CD4-positive, alpha-beta T cell (primary cell): Measurements from ENCODE around the gene DGUOK. TPM values are rescaled to one million over a fixed set of nuclear protein-coding genes. Genes with fewer than 3 reads are reported as not detected.
A peak's percentile ranks its signal among the peaks of the same experiment; 100 is the strongest.

Experiments
- ATAC-seq: fragments of 200-7000 bp; cut with Tn5 transposase; one replicate; pipeline ENCODE4 v1.10.0; 2022; ENCODE audit warnings: mild to moderate bottlenecking; ENCODE audit not compliant: poor library complexity
- CTCF ChIA-PET: fragments of 350-600 bp; sonication (Branson Sonifier 250); formaldehyde crosslinking; loops from one replicate; lab custom pipeline; 2021; ENCODE audit warnings: antibody characterized with exemption, inconsistent platforms; lab: Charles Lee
- POLR2A ChIA-PET: fragments of 350-600 bp; sonication (Branson Sonifier 250); formaldehyde crosslinking; loops from one replicate; lab custom pipeline; 2021; ENCODE audit warnings: antibody characterized with exemption, inconsistent platforms; lab: Charles Lee
- DNase-seq, 14 experiments: peaks; one replicate each; pipeline ENCODE4 v3.0.0-alpha.2; 2013 to 2020; ENCODE audit warnings: mixed read lengths in 2 of 14
- H3K27ac ChIP-seq, 2 donors: one replicate each; pipeline versions ENCODE4 v1.5.1 to v1.7.0; 2013; ENCODE audit warnings: low read length in 2 of 2, low read depth in 1 of 2, mild to moderate bottlenecking in 1 of 2
- H3K27me3 ChIP-seq, 2 experiments: 1 replicate in 1 of 2; 2 replicates in 1 of 2; pipeline versions ENCODE4 v1.6.1 to v1.7.0; 2013; ENCODE audit warnings: low read length in 2 of 2, control low read depth in 1 of 2, mild to moderate bottlenecking in 1 of 2, moderate library complexity in 1 of 2; ENCODE audit not compliant: insufficient read depth in 2 of 2, control insufficient read depth in 1 of 2
- H3K36me3 ChIP-seq: one replicate; pipeline ENCODE4 v1.6.1; 2013; ENCODE audit warnings: low read length, control low read depth; ENCODE audit not compliant: insufficient read depth
- H3K4me1 ChIP-seq: one replicate; pipeline ENCODE4 v1.6.1; 2013; ENCODE audit warnings: low read length, control low read depth; ENCODE audit not compliant: insufficient read depth
- H3K4me3 ChIP-seq: one replicate; pipeline ENCODE4 v1.5.1; 2013; ENCODE audit warnings: mild to moderate bottlenecking, low read length, moderate library complexity
- H3K9me3 ChIP-seq, 2 experiments: 1 replicate in 1 of 2; 2 replicates in 1 of 2; pipeline versions ENCODE4 v1.6.1 to v1.7.0; 2013; ENCODE audit warnings: low read length in 2 of 2, mild to moderate bottlenecking in 2 of 2, control low read depth in 1 of 2, moderate library complexity in 1 of 2; ENCODE audit not compliant: control insufficient read depth in 1 of 2, insufficient read depth in 1 of 2
- H3K27ac Mint-ChIP-seq: one replicate; pipeline ENCODE4 v1.8.0; 2020; ENCODE audit warnings: mixed read lengths
- H3K27me3 Mint-ChIP-seq: one replicate; pipeline ENCODE4 v1.8.0; 2021; ENCODE audit warnings: mixed read lengths
- H3K36me3 Mint-ChIP-seq: one replicate; pipeline ENCODE4 v1.8.0; 2021; ENCODE audit warnings: low read depth, mixed read lengths
- H3K4me1 Mint-ChIP-seq: one replicate; pipeline ENCODE4 v1.8.0; 2021; ENCODE audit warnings: low read depth, mixed read lengths
- H3K4me3 Mint-ChIP-seq: one replicate; pipeline ENCODE4 v1.8.0; 2020; ENCODE audit warnings: mild to moderate bottlenecking, mixed read lengths
- H3K9me3 Mint-ChIP-seq: one replicate; pipeline ENCODE4 v1.8.0; 2020; ENCODE audit warnings: mixed read lengths
- CTCF ChIP-seq: fragments of 200-600 bp; IDR thresholded peaks from one replicate; pipeline ENCODE4 v1.8.0; 2022; ENCODE audit warnings: antibody characterized with exemption, mild to moderate bottlenecking
- intact Hi-C, 2 experiments: fragments of 100-400 bp; cut with DNase I in 1 of 2; cut with micrococcal nuclease in 1 of 2; formaldehyde crosslinking; loops; one replicate each; pipeline versions ENCODE4 v1.15.1 to v1.9.0; 2023 to 2025; cut with DNase I, micrococcal nuclease
- total RNA-seq, 174 experiments: library from RNA in 2 of 174; stranded (reverse) in 2 of 174; gene quantifications; one replicate each; pipeline ENCODE4 v1.2.3 and lab custom pipeline; 2021 to 2026

DGUOK gene
- total RNA-seq, 2 experiments from 2014 or later = 30.5 to 32.0 TPM

GRCh38 chr2:73935641-73936040 is 9.0 kb downstream of the DGUOK start:
- Mint-ChIP-seq H3K27me3 (no peaks in the 10 kb centered on the region), H3K27ac (peak overlapping the region; percentile 77), H3K36me3 (peaks cover 82% of the 10 kb centered on the region), H3K9me3 (no peaks in the 10 kb centered on the region), H3K4me3 (no peak overlapping the region), H3K4me1 (peaks cover 91% of the 10 kb centered on the region)
- H3K27me3 ChIP-seq = no peaks in the 10 kb centered on the region
- POLR2A ChIA-PET = interaction anchor here (1.1 to 3.9 kb wide), 3 partner anchors 8 to 35 kb away, joined by 3 to 22 read pairs (median 4); partner anchors contain the start of gene DGUOK
- CTCF ChIA-PET = interaction anchor here (1.2 kb wide), 1 partner anchor 28 kb away, joined by 3 read pairs; no protein-coding TSS in a partner anchor
- TF ChIP-seq CTCF = no peak
- no peaks in the 10 kb centered on the region for H3K9me3 ChIP-seq
- peaks cover 38% of the 10 kb centered on the region for H3K4me1 ChIP-seq
- peaks cover 48% of the 10 kb centered on the region for H3K36me3 ChIP-seq
- no peak for ATAC-seq
- no peak overlapping the region for H3K4me3 ChIP-seq
- intact Hi-C loops = no loop called here
- no peak for DNase-seq
- H3K27ac ChIP-seq = no peak overlapping the region

GRCh38 chr2:73937103-73937885 is 10.6 kb downstream of the DGUOK start:
- no peak overlapping the region for H3K4me3 Mint-ChIP-seq
- DNase-seq = no peak
- no peak for ATAC-seq
- intact Hi-C loops = no loop called here
- peaks cover 86% of the 10 kb centered on the region for H3K4me1 Mint-ChIP-seq
- H3K36me3 Mint-ChIP-seq = peaks cover 84% of the 10 kb centered on the region
- Histone ChIP-seq H3K27me3 (no peaks in the 10 kb centered on the region), H3K36me3 (peaks cover 49% of the 10 kb centered on the region), H3K4me3 (no peak overlapping the region), H3K27ac (no peak overlapping the region), H3K9me3 (no peaks in the 10 kb centered on the region), H3K4me1 (peaks cover 22% of the 10 kb centered on the region)
- TF ChIP-seq CTCF = no peak
- peak overlapping the region; percentile 77 for H3K27ac Mint-ChIP-seq
- H3K27me3 Mint-ChIP-seq = no peaks in the 10 kb centered on the region
- H3K9me3 Mint-ChIP-seq = no peaks in the 10 kb centered on the region
- ChIA-PET CTCF (interaction anchor here (0.8 to 1.1 kb wide), 2 partner anchors 29 to 65 kb away, joined by 3 read pairs; no protein-coding TSS in a partner anchor), POLR2A (interaction anchor here (0.6 to 3.9 kb wide), 2 partner anchors 10 to 127 kb away, joined by 4 to 22 read pairs; partner anchors contain the start of gene DGUOK)

DNA sequence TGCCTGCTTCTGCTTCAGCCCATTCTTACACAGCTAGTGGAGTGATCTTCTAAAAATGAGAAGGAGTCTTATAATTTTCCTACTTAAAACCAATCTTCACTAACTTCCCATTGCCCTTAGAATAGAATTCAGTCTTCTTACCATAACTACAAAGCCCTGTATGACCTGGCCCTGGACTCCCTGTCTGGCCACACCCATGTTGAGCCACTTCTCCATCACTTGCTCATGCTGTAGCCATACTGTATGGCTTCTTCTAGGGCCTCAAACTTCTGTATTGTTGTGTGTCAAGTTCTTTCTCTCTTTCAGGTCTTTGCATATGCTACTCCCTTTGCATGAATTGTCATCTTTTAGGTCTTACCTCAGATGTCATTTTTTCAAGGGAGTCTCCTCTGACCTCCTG is 11.2 kb downstream of the DGUOK start:
- ATAC-seq (no peak), DNase-seq (no peak)
- peaks cover 42% of the 10 kb centered on the region for H3K36me3 ChIP-seq
- H3K9me3 ChIP-seq = no peaks in the 10 kb centered on the region
- H3K9me3 Mint-ChIP-seq = no peaks in the 10 kb centered on the region
- H3K27me3 Mint-ChIP-seq = no peaks in the 10 kb centered on the region
- H3K27ac ChIP-seq = no peak overlapping the region
- CTCF ChIA-PET = interaction anchor here (1.0 kb wide), 1 partner anchor 65 kb away, joined by 3 read pairs; no protein-coding TSS in a partner anchor
- H3K4me3 Mint-ChIP-seq = no peak overlapping the region
- intact Hi-C loops = no loop called here
- H3K27ac Mint-ChIP-seq = peak overlapping the region; percentile 77
- H3K4me1 Mint-ChIP-seq = peaks cover 85% of the 10 kb centered on the region
- peaks cover 22% of the 10 kb centered on the region for H3K4me1 ChIP-seq
- peaks cover 84% of the 10 kb centered on the region for H3K36me3 Mint-ChIP-seq
- no peak overlapping the region for H3K4me3 ChIP-seq
- H3K27me3 ChIP-seq = no peaks in the 10 kb centered on the region
- POLR2A ChIA-PET = interaction anchor here (0.6 to 3.9 kb wide), 3 partner anchors 11 to 170 kb away, joined by 3 to 22 read pairs (median 4); partner anchors contain the start of gene DGUOK
- TF ChIP-seq CTCF = no peak
